ENCODE measurements around the gene EEF1E1. TPM values are rescaled to one million over a fixed set of nuclear protein-coding genes. Genes with fewer than 3 reads are reported as not detected.

EEF1E1 gene
- total RNA-seq, 1 experiment from 2014 or later, result 147 TPM

- no peak for TF ChIP-seq CTCF (conservative IDR thresholded peaks at IDR 0.05; ENCODE audit: low read depth, low read length)
- no peak for TF ChIP-seq EZH2 (IDR thresholded peaks at IDR 0.05; ENCODE audit: borderline replicate concordance, low read depth, low read length, poor library complexity, severe bottlenecking)
- Histone ChIP-seq H3K36me3 (ENCODE audit: insufficient read depth, low read length, poor library complexity, severe bottlenecking) (no peaks in the 10 kb centered on the region), H3K4me3 (ENCODE audit: low read depth, low read length, poor library complexity, severe bottlenecking) (no peak overlapping the region), H3K27me3 (replicated peaks; ENCODE audit: insufficient read depth, low read depth, low read length, poor library complexity) (no peaks in the 10 kb centered on the region), H3K9me3 (ENCODE audit: low read depth, low read length, poor library complexity, severe bottlenecking) (no peaks in the 10 kb centered on the region), H3K27ac (ENCODE audit: low read depth, low read length, poor library complexity, severe bottlenecking) (no peak overlapping the region), H3K4me1 (ENCODE audit: insufficient read depth, low read length, poor library complexity, severe bottlenecking) (peaks cover 25% of the 10 kb centered on the region)
- no TSS peak for BruUV-seq (replicated peaks)
- no peak for DNase-seq (ENCODE audit: low spot score)
- intact Hi-C loops (cut with micrococcal nuclease; ENCODE audit: unreplicated experiment), result loop anchor here (5.0 to 10.0 kb wide), 2 partner anchors 575 to 843 kb away; no protein-coding TSS in a partner anchor
- ChIA-PET CTCF (interaction anchor here (1.3 to 3.3 kb wide), 2 partner anchors 87 to 361 kb away, joined by 6 to 42 read pairs; no protein-coding TSS in a partner anchor), POLR2A (ENCODE audit: low non-redundant PET) (no interaction called here)
Measured at GRCh38 chr6:8132130-8132529, 29.8 kb upstream of the EEF1E1 start.

DNA sequence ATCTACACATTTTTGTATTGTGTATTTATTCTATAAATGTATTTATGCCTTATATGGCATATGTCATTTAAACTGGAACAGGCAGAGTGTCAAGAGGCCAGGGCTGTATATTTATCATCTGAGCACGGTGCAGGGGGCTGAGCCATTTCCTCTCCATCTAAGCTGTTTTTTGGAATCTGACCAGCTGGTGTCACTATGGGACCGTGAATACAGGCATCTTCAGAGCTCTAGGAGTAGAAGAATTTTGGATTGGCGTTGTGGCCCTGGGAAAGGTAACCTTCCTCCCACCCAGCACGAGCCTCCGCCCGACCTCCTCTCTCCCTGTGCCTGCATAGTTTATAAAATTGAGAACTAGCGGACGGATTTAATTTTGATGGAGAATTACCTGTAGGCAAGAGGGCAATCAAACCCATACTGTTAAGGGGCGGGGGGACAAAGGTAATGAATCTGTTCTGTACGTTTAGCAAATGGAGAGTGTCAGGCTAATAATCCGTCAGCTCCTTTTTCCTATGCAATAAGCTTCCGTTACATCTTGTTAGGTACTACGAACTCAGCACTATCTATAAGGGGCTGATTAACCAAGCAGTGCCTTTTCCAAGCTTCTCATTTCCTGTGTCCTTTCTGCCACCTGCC is 29.0 kb upstream of the EEF1E1 start:
- ChIA-PET CTCF (interaction anchor here (0.5 to 3.3 kb wide), 6 partner anchors 14 to 1403 kb away, joined by 3 to 42 read pairs (median 5); no protein-coding TSS in a partner anchor), POLR2A (ENCODE audit: low non-redundant PET) (no interaction called here)
- intact Hi-C loops (cut with micrococcal nuclease; ENCODE audit: unreplicated experiment), result loop anchor here (1.0 to 10.0 kb wide), 4 partner anchors 88 to 843 kb away; no protein-coding TSS in a partner anchor
- Histone ChIP-seq H3K4me3 (ENCODE audit: low read depth, low read length, poor library complexity, severe bottlenecking) (no peak overlapping the region), H3K27me3 (replicated peaks; ENCODE audit: insufficient read depth, low read depth, low read length, poor library complexity) (no peaks in the 10 kb centered on the region), H3K27ac (ENCODE audit: low read depth, low read length, poor library complexity, severe bottlenecking) (peak overlapping the region; percentile 22), H3K36me3 (ENCODE audit: insufficient read depth, low read length, poor library complexity, severe bottlenecking) (no peaks in the 10 kb centered on the region), H3K4me1 (ENCODE audit: insufficient read depth, low read length, poor library complexity, severe bottlenecking) (peaks cover 25% of the 10 kb centered on the region), H3K9me3 (ENCODE audit: low read depth, low read length, poor library complexity, severe bottlenecking) (no peaks in the 10 kb centered on the region)
- DNase-seq (ENCODE audit: low spot score), result peak; percentile 89
- TF ChIP-seq CTCF (conservative IDR thresholded peaks at IDR 0.05; ENCODE audit: low read depth, low read length), result peak; percentile 81
- TF ChIP-seq EZH2 (IDR thresholded peaks at IDR 0.05; ENCODE audit: borderline replicate concordance, low read depth, low read length, poor library complexity, severe bottlenecking), result no peak
- no TSS peak for BruUV-seq (replicated peaks)

- peaks cover 25% of the 10 kb centered on the region for H3K4me1 ChIP-seq (ENCODE audit: insufficient read depth, low read length, poor library complexity, severe bottlenecking)
- POLR2A ChIA-PET (ENCODE audit: low non-redundant PET), result no interaction called here
- H3K27ac ChIP-seq (ENCODE audit: low read depth, low read length, poor library complexity, severe bottlenecking), result peak overlapping the region; percentile 22
Measured at GRCh38 chr6:8130399-8130798, 28.1 kb upstream of the EEF1E1 start.

More at GRCh38 chr6:8130399-8130798, 28.1 kb upstream of the EEF1E1 start:
- H3K36me3 ChIP-seq (ENCODE audit: insufficient read depth, low read length, poor library complexity, severe bottlenecking), result no peaks in the 10 kb centered on the region
- intact Hi-C loops (cut with micrococcal nuclease; ENCODE audit: unreplicated experiment), result loop anchor here (5.0 to 10.0 kb wide), 2 partner anchors 577 to 844 kb away; no protein-coding TSS in a partner anchor
- H3K9me3 ChIP-seq (ENCODE audit: low read depth, low read length, poor library complexity, severe bottlenecking), result no peaks in the 10 kb centered on the region
- no peaks in the 10 kb centered on the region for H3K27me3 ChIP-seq (replicated peaks; ENCODE audit: insufficient read depth, low read depth, low read length, poor library complexity)
- H3K4me3 ChIP-seq (ENCODE audit: low read depth, low read length, poor library complexity, severe bottlenecking), result no peak overlapping the region
- TF ChIP-seq EZH2 (IDR thresholded peaks at IDR 0.05; ENCODE audit: borderline replicate concordance, low read depth, low read length, poor library complexity, severe bottlenecking), result no peak
- TF ChIP-seq CTCF (conservative IDR thresholded peaks at IDR 0.05; ENCODE audit: low read depth, low read length), result no peak
- no TSS peak for BruUV-seq (replicated peaks)
- CTCF ChIA-PET, result interaction anchor here (3.3 kb wide), 1 partner anchor 89 kb away, joined by 42 read pairs; no protein-coding TSS in a partner anchor
- DNase-seq (ENCODE audit: low spot score), result peak; percentile 37
